ENCODE results near the gene PMPCA. TPM values are rescaled to one million over a fixed set of nuclear protein-coding genes. Genes with fewer than 3 reads are reported as not detected.

Gene PMPCA
- total and polyA plus RNA-seq, 2 experiments from 2014 or later, result 61.3 to 88.2 TPM

DNA sequence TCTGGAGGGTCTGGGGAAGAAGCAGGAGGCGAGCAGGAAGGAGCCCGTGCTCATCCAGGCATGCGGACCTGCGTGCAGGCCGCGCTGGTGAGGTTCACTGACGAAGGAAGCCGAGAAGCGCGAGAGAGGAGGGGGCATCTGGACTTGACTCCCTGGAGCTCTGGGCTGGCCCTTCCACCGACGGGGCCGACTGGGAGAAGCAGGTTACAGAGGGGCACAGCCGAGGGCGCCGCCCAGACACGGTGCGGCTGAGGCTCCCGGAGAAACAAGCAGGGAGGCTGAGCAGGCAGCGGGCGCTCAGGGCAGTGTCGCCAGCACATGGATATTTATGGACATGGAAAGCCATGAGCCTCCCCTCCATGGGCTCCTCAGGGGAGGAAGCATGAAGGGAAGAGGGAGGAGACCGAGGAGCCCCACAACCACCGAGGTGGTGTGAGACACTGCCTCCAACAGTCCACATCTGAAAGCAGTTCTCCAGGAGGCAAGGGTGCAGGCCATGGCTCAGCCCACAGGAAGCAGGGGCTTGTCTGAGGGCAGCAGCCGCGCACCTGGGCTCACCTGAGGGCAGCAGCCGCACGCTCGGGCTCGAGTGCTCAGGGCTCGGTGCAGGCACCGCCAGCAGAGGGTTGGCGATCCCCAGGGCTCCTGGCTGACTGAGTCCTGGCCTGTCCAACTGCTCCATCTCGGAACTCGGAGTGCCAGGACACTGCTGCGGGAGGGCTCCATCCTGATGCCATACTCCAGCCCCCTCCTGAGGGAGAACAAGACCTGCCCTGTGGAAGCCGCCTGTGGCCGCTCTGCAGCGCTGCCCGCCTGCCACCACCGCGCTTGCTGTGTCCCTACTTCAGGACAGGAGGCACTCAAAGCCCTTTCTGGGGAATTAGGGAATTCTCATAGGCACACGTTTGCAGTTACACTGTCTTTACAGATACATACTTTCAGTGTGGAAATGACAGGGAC, 44.9 kb downstream of the PMPCA start:
- Histone ChIP-seq H3K4me1 (ENCODE audit: insufficient read depth) (no peaks in the 10 kb centered on the region), H4K20me1 (replicated peaks; ENCODE audit: insufficient read depth) (peaks cover 3% of the 10 kb centered on the region; the same call in 1 of the 2 replicates), H3K27me3 (ENCODE audit: insufficient read depth) (no peaks in the 10 kb centered on the region), H3K27ac (ENCODE audit: low read depth) (no peak overlapping the region), H3K9me2 (ENCODE audit: insufficient read depth) (no peaks in the 10 kb centered on the region), H3K4me2 (no peak overlapping the region), H3F3A (replicated peaks; ENCODE audit: low read depth) (0 out of 2 replicates have a peak, but pooled peaks cover 7% of the 10 kb centered on the region), H3K79me2 (replicated peaks; ENCODE audit: insufficient read depth) (no peaks in the 10 kb centered on the region; the same call in 1 of the 2 replicates), H3K4me3 (no peak overlapping the region), H2AFZ (no peak overlapping the region), H3K36me3 (ENCODE audit: insufficient read depth) (peaks cover 24% of the 10 kb centered on the region)
- Mint-ChIP-seq H3K27ac (no peak overlapping the region), H3K27me3 (ENCODE audit: insufficient read depth, low read depth, poor library complexity) (peaks cover 10% of the 10 kb centered on the region), H3K4me3 (no peak overlapping the region), H3K36me3 (ENCODE audit: low read depth) (peaks cover 83% of the 10 kb centered on the region), H3K9me3 (peaks cover 4% of the 10 kb centered on the region; the same call in 2 of the 3 replicates), H3K4me1 (no peaks in the 10 kb centered on the region)
- ATAC-seq, result no peak
- TF ChIP-seq, protein P1, sequence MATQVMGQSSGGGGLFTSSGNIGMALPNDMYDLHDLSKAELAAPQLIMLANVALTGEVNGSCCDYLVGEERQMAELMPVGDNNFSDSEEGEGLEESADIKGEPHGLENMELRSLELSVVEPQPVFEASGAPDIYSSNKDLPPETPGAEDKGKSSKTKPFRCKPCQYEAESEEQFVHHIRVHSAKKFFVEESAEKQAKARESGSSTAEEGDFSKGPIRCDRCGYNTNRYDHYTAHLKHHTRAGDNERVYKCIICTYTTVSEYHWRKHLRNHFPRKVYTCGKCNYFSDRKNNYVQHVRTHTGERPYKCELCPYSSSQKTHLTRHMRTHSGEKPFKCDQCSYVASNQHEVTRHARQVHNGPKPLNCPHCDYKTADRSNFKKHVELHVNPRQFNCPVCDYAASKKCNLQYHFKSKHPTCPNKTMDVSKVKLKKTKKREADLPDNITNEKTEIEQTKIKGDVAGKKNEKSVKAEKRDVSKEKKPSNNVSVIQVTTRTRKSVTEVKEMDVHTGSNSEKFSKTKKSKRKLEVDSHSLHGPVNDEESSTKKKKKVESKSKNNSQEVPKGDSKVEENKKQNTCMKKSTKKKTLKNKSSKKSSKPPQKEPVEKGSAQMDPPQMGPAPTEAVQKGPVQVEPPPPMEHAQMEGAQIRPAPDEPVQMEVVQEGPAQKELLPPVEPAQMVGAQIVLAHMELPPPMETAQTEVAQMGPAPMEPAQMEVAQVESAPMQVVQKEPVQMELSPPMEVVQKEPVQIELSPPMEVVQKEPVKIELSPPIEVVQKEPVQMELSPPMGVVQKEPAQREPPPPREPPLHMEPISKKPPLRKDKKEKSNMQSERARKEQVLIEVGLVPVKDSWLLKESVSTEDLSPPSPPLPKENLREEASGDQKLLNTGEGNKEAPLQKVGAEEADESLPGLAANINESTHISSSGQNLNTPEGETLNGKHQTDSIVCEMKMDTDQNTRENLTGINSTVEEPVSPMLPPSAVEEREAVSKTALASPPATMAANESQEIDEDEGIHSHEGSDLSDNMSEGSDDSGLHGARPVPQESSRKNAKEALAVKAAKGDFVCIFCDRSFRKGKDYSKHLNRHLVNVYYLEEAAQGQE (IDR thresholded peaks at IDR 0.05; ENCODE audit: unreplicated experiment), result no peak
- TF ChIP-seq NANOG (IDR thresholded peaks at IDR 0.05; ENCODE audit: borderline replicate concordance) (no peak), EZH2phosphoT487 (IDR thresholded peaks at IDR 0.05; ENCODE audit: unreplicated experiment) (no peak), ZNF114 (CRISPR knock-in tag; IDR thresholded peaks at IDR 0.05) (no peak), CREB1 (CRISPR knock-in tag; IDR thresholded peaks at IDR 0.05; ENCODE audit: low read depth) (no peak), ZNF331 (CRISPR knock-in tag; IDR thresholded peaks at IDR 0.05; ENCODE audit: low read depth) (no peak), STAT1 (IDR thresholded peaks at IDR 0.05; ENCODE audit: unreplicated experiment) (no peak), POLR2AphosphoS5 (IDR thresholded peaks at IDR 0.05; ENCODE audit: low read depth) (no peak), EZH2 (IDR thresholded peaks at IDR 0.05; ENCODE audit: low read depth, unreplicated experiment) (no peak), JUNB (IDR thresholded peaks at IDR 0.05; ENCODE audit: unreplicated experiment) (no peak)
- TF ChIP-seq, protein P2, sequence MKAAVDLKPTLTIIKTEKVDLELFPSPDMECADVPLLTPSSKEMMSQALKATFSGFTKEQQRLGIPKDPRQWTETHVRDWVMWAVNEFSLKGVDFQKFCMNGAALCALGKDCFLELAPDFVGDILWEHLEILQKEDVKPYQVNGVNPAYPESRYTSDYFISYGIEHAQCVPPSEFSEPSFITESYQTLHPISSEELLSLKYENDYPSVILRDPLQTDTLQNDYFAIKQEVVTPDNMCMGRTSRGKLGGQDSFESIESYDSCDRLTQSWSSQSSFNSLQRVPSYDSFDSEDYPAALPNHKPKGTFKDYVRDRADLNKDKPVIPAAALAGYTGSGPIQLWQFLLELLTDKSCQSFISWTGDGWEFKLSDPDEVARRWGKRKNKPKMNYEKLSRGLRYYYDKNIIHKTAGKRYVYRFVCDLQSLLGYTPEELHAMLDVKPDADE (IDR thresholded peaks at IDR 0.05), result no peak
- TF ChIP-seq, protein P3, sequence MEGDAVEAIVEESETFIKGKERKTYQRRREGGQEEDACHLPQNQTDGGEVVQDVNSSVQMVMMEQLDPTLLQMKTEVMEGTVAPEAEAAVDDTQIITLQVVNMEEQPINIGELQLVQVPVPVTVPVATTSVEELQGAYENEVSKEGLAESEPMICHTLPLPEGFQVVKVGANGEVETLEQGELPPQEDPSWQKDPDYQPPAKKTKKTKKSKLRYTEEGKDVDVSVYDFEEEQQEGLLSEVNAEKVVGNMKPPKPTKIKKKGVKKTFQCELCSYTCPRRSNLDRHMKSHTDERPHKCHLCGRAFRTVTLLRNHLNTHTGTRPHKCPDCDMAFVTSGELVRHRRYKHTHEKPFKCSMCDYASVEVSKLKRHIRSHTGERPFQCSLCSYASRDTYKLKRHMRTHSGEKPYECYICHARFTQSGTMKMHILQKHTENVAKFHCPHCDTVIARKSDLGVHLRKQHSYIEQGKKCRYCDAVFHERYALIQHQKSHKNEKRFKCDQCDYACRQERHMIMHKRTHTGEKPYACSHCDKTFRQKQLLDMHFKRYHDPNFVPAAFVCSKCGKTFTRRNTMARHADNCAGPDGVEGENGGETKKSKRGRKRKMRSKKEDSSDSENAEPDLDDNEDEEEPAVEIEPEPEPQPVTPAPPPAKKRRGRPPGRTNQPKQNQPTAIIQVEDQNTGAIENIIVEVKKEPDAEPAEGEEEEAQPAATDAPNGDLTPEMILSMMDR (conservative IDR thresholded peaks at IDR 0.05; ENCODE audit: low read depth in 2 of 2), result no peak
- TF ChIP-seq, protein P4, sequence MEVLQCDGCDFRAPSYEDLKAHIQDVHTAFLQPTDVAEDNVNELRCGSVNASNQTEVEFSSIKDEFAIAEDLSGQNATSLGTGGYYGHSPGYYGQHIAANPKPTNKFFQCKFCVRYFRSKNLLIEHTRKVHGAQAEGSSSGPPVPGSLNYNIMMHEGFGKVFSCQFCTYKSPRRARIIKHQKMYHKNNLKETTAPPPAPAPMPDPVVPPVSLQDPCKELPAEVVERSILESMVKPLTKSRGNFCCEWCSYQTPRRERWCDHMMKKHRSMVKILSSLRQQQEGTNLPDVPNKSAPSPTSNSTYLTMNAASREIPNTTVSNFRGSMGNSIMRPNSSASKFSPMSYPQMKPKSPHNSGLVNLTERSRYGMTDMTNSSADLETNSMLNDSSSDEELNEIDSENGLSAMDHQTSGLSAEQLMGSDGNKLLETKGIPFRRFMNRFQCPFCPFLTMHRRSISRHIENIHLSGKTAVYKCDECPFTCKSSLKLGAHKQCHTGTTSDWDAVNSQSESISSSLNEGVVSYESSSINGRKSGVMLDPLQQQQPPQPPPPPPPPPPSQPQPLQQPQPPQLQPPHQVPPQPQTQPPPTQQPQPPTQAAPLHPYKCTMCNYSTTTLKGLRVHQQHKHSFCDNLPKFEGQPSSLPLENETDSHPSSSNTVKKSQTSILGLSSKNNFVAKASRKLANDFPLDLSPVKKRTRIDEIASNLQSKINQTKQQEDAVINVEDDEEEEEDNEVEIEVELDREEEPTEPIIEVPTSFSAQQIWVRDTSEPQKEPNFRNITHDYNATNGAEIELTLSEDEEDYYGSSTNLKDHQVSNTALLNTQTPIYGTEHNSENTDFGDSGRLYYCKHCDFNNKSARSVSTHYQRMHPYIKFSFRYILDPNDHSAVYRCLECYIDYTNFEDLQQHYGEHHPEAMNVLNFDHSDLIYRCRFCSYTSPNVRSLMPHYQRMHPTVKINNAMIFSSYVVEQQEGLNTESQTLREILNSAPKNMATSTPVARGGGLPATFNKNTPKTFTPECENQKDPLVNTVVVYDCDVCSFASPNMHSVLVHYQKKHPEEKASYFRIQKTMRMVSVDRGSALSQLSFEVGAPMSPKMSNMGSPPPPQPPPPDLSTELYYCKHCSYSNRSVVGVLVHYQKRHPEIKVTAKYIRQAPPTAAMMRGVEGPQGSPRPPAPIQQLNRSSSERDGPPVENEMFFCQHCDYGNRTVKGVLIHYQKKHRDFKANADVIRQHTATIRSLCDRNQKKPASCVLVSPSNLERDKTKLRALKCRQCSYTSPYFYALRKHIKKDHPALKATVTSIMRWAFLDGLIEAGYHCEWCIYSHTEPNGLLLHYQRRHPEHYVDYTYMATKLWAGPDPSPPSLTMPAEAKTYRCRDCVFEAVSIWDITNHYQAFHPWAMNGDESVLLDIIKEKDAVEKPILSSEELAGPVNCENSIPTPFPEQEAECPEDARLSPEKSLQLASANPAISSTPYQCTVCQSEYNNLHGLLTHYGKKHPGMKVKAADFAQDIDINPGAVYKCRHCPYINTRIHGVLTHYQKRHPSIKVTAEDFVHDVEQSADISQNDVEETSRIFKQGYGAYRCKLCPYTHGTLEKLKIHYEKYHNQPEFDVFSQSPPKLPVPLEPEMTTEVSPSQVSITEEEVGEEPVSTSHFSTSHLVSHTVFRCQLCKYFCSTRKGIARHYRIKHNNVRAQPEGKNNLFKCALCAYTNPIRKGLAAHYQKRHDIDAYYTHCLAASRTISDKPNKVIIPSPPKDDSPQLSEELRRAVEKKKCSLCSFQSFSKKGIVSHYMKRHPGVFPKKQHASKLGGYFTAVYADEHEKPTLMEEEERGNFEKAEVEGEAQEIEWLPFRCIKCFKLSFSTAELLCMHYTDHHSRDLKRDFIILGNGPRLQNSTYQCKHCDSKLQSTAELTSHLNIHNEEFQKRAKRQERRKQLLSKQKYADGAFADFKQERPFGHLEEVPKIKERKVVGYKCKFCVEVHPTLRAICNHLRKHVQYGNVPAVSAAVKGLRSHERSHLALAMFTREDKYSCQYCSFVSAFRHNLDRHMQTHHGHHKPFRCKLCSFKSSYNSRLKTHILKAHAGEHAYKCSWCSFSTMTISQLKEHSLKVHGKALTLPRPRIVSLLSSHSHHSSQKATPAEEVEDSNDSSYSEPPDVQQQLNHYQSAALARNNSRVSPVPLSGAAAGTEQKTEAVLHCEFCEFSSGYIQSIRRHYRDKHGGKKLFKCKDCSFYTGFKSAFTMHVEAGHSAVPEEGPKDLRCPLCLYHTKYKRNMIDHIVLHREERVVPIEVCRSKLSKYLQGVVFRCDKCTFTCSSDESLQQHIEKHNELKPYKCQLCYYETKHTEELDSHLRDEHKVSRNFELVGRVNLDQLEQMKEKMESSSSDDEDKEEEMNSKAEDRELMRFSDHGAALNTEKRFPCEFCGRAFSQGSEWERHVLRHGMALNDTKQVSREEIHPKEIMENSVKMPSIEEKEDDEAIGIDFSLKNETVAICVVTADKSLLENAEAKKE (CRISPR knock-in tag; IDR thresholded peaks at IDR 0.05), result no peak
- no peak for DNase-seq (ENCODE audit: low spot score)

Data from GM23338 (cell line).